ENCODE results near the gene SCUBE2.

GRCh38 chr11:9037046-9037780 is 54.2 kb downstream of the SCUBE2 start:
- no peak for TF ChIP-seq CTCF (IDR thresholded peaks at IDR 0.05)
- TF ChIP-seq POLR2A (IDR thresholded peaks at IDR 0.05), result no peak
